Medulla oblongata (tissue), 1 donor: ENCODE measurements around the gene CLEC3A.
"Not testable (repeated sequence)": the region's sequence is repeated elsewhere in the genome, so short reads cannot be mapped to it uniquely, and the experiment has no call there.

Source experiments
- DNase-seq: peaks from one replicate; pipeline ENCODE4 v3.0.0-alpha.2; 2015; ENCODE audit errors: extremely low spot score

CLEC3A gene

GRCh38 chr16:78022347-78023060 is at the start of gene CLEC3A:
TSS of gene CLEC3A (plus strand) at chr16:78022548. CDS start at chr16:78022627, 79 bp downstream.
- no peak for DNase-seq

DNA sequence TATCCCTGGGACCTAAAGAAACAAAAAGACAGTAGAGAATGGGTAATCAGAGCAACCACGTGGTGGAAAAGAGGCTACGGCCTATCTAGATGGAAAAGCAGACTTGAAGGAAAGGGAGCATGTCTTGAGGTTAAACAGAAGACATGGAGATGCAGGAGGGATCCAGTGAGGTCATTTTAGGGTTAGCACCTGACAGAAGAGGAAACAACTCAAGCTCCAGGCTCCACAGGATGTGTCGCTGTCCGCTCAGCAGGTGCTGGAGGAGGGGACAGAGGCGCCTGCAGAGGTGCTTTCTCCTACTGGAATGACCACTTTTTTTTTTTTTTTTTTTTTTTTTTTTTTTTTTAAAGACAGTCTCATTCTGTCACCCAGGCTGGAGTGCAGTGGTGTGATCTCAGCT is 47.5 kb upstream of the CLEC3A start:
- no peak for DNase-seq

GRCh38 chr16:77975942-77976341 is 46.4 kb upstream of the CLEC3A start:
- no peak for DNase-seq

DNA sequence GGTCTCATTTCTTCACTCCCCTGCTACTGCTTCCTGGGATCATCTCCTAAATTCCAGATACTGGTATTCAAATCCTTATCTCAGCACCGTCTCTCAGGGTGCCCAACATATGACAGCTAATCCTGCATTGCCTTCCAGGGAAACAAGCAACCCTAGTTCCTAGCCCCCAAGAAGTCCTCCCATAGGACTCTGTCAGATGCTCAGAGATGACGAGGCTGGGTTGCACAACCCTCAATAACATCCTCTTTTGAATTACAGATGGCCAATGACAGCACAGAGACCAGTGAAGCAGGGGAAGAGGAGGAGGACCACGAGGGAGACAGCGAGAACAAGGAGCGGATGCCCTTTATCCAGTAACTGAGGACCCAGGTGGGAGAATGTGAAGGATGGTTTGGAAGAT is 45.0 kb upstream of the CLEC3A start:
- DNase-seq: no peak

DNA sequence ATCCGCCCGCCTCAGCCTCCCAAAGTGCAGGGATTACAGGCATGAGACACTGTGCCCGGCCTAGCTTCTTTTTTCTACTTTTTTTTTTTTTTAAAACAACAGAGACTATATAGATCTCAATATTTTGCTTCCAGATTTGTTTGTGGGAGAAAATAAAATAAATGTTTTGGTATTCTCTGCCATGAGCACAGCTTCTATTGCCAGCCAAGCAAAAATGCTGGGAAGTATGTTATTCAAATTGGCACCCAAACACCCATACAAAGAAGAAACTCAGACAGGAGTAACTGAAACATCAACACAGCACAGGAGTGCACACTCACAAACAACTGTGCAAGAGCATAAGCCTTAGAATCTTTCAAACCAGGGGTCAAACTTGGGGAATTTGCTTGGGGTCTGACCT is 37.2 kb upstream of the CLEC3A start:
- no peak for DNase-seq

DNA sequence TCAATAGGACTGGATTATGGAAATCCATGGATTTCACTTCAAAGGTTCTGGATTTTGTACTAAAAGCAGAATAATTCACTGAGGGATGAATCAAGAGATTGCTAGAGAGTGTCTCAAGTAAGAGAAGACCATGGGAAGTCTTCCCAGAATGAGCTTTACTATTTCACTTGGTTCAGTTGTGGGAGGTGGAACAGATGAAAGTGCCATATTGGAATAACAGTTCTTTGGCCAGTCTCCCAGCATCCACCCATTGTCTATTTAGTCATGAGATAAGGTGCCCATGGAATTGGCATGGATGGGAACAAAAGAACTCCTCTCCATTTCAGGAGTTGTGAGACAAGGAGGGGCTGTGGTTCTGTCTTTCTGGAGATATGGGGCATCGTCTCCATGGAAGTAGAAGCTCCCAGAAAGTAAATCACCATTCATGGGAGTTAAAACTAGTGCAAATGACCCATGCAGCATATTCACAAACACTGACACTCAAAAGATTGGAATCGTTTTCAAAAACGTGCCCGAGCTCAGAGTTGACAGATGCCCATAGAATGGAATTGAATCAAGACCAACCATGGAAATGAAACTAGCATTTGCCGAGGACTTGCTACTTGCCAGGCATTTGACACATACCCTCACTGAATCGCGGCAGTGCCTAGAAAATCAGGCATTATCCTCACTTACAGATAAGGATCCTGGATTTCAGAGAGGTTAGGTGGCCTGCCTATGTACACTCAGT is 36.2 kb upstream of the CLEC3A start:
- DNase-seq: no peak

DNA sequence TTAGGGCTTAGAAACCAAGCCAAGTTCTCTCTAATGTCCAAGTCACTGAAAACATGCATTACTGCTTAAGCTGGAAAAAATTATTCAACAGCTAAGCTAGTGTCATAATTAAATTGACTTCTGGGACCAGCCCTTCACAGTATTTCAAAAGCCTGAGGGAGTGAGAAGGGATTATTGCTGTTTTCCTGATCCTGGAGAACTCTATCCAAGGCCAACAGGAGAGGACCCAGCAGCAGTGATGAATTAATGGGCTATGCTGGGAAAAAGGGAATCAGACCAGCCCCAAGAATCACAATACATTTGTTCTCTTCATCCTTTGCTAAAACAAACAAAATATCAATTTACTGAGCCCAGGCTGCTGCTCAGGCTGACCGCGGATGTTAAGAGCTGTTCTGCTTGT is 34.5 kb upstream of the CLEC3A start:
- DNase-seq: no peak

DNA sequence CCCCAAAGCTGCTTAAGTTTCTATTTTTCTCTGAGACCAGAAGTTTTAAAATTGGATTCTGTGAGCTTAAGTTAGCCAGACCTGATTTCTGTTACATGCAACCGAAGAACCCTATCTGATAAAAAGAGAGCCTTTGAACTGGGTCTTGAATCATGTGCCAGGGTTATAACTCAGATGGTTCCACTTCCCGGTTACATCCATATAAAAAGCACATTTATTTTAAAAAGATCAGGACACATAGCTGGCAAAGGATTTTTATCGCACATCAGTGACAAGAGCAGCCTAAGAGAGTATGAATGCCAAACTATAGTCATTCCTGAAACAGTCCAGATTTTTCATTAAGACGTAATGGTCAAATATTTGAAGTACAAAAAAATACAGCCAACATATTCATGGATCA is 32.5 kb upstream of the CLEC3A start:
- DNase-seq: no peak

GRCh38 chr16:77991701-77992100 is 30.6 kb upstream of the CLEC3A start:
- DNase-seq: no peak

- not testable (repeated sequence) for DNase-seq
Measured at GRCh38 chr16:77992381-77992780, 30.0 kb upstream of the CLEC3A start.

DNA sequence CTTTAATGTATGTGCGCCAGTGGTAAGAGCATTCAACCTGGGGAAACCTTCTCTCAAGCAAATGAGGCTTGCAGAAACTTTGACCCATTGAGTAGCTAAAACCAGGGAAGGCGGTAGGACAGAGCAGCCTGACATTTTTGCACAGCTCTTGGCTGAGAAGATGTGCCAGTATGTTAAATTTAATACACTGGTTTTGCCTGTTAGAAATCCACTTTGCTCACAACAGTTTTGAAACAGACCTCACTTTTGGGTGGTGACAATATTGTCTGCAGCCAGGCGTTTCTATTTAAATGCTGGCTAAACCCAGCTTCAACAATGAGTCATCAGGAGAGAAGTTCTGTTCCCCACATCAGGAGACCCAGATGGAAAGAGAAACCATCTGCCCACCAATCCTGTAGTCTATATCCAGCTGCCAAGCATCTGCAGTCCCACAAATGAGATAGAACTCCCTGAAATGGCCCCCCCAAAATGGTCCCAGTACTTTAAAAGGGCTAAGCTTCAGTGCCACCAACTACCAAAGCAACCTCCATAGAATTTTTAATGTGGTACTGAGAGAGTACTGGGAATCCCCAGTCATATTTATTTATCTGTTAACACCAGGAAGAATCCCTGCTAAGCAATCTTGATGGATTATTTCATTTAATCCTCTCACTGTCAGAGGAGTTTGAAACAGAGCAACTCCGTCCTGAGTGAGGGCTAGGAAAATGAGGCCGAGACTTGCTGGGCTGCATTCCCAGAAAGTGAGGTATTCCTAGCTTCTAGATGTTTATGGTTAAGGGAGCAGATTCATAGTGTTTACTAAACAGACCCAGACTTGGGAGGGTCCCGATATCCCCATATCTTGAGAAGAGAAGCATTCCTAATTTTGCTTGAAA is 29.0 kb upstream of the CLEC3A start:
- DNase-seq: no peak

DNA sequence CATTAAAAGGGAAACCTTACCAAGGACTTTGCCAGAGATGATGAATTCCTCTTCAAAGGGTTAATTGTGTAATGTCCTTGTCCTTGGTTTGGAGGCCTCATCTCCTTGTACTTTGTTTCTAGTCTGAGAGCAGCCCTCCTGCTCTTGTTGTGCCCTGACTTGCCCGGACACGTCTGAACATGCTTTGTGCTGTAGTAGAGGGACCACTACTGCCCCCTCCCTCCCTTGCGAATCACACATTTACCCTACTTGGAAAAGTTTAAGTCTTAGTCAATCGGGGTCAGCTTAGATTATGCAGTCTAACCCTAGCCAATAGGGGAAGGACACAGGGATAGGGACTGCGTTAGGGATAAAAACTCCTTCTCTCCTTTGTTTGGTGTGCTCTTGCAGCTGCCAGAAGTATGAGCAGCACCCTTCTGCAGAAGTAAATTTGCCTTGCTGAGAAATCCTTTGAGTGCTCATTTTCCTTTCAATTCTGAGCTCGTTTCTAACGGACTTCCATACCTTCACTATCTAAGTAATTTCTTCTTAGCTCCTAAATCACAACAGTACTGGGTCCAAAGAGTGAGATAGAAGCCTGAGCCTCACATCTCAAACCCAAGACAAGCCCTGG is 26.4 kb upstream of the CLEC3A start:
- no peak for DNase-seq

GRCh38 chr16:77998350-77999023 is 23.9 kb upstream of the CLEC3A start:
- no peak for DNase-seq

DNA sequence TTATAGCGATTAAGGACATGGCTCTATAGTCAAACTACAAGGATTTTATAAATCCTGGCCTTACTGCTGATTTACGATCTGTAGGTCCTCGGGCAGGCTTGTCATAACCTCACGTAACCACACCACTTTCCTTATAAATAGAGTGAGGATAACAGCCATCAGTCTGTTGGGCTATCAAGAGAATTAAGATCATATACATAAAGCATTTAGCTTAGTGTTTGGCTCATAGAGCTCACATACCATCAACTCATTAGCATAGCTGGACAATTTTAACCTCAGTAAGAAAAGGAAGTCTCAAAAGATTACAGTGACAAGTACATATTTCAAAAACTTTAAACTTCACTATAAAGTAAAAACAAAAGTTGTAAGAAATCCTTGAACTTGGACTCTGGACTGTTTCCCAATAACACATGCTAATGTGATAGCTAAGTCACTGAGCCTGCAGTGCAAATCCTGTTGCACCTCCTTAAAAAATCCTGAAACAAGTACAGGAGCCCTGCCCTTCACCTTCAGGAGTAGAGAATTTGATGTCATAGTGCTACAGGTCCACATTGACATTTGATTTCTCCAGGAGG is 20.8 kb upstream of the CLEC3A start:
- DNase-seq: no peak

- DNase-seq: peak; percentile 78
Measured at GRCh38 chr16:78002915-78003538, 19.3 kb upstream of the CLEC3A start.

DNA sequence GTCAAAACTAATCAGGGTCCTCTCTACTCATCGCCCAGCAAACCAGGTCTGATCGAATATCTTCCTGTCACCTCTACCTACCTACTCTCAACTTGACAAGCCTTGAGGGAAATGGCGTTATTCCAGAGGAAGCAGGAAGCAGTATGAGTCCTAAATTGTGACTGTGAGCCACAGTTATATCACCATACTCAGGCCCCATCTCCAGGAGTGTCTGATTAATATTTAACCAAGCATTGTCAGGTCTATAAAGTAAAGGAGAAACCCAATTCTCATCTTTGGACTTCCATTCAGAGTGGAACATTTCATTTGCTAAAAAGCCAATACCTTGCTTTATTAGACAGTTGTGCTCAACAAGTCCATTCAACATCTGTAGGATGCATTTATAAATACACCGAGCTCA is 17.8 kb upstream of the CLEC3A start:
- DNase-seq: no peak

DNA sequence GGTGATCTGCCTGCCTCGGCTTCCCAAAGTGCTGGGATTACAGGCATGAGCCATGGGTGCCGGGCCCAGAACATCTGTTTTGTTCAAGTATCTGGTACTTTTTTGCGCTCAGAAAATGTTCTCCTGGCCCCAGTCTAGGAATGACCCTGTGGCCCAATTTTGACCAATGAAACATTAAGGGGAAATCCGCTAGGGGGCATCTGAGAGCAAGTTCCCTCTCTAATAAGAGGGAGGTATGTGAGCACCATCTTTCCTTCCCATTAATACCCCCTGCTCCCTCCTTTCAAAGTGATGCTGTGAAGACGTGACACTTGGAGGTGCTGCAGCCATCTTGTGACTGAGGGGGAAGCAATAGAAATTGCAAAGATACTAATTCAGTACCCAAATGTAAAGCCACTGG is 16.5 kb upstream of the CLEC3A start:
- no peak for DNase-seq

GRCh38 chr16:78007121-78007520 is 15.2 kb upstream of the CLEC3A start:
- no peak for DNase-seq

GRCh38 chr16:78024159-78024558 is 1.8 kb downstream of the CLEC3A start:
- DNase-seq: no peak

GRCh38 chr16:78025631-78026030 is 3.3 kb downstream of the CLEC3A start:
- DNase-seq: no peak

- DNase-seq: no peak
Measured at GRCh38 chr16:78028018-78028417, 5.7 kb downstream of the CLEC3A start.
